GM12801 (cell line): Measurements from ENCODE around the gene CMPK1.

Experiments used
- CTCF ChIP-seq: IDR thresholded peaks from one replicate; pipeline ENCODE4 v1.5.1; 2011; ENCODE audit warnings: control low read depth; ENCODE audit not compliant: insufficient read length; ENCODE audit errors: extremely low read depth

Gene CMPK1

GRCh38 chr1:47332779-47333577 lies 612 bp upstream of the CMPK1 start:
- TF ChIP-seq CTCF = no peak

- TF ChIP-seq CTCF = no peak
Measured at GRCh38 chr1:47333922-47334764, 553 bp downstream of the CMPK1 start.

- TF ChIP-seq CTCF = no peak
Measured at GRCh38 chr1:47334765-47335435, 1.3 kb downstream of the CMPK1 start.

GRCh38 chr1:47337350-47337749 lies 3.8 kb downstream of the CMPK1 start:
- no peak for TF ChIP-seq CTCF

GRCh38 chr1:47338249-47339077 lies 4.9 kb downstream of the CMPK1 start:
- TF ChIP-seq CTCF = no peak

- TF ChIP-seq CTCF = no peak
Measured at GRCh38 chr1:47340227-47340626, 6.6 kb downstream of the CMPK1 start.
